ENCODE data around the gene RNPEPL1.
"Not testable (repeated sequence)": the region's sequence is repeated elsewhere in the genome, so short reads cannot be mapped to it uniquely, and the experiment has no call there.

Gene RNPEPL1

GRCh38 chr2:240616860-240617666, 48.8 kb downstream of the RNPEPL1 start:
- not testable (repeated sequence) for H2BK5ac ChIP-seq (ENCODE audit: low read depth, low read length, poor library complexity); H3K36me3 ChIP-seq (ENCODE audit: control insufficient read depth in 1 of 2, insufficient read depth in 2 of 2, low read length in 2 of 2); DNase-seq; H3K4me3 ChIP-seq (ENCODE audit: low read depth, low read length); H3K27ac ChIP-seq (ENCODE audit: low read depth, low read length); H3K18ac ChIP-seq (ENCODE audit: low read length); H4K91ac ChIP-seq (ENCODE audit: low read depth, low read length); H2AFZ ChIP-seq (ENCODE audit: insufficient read depth, low read length, poor library complexity); H3K4me2 ChIP-seq (ENCODE audit: low read length); H3K23ac ChIP-seq (ENCODE audit: low read length); H3K14ac ChIP-seq (ENCODE audit: low read length); H3K9ac ChIP-seq (ENCODE audit: low read length); H2BK120ac ChIP-seq (ENCODE audit: insufficient read depth, low read length, poor library complexity); H3K4me1 ChIP-seq (ENCODE audit: control insufficient read depth in 1 of 2, insufficient read depth in 2 of 2, low read length in 2 of 2); H4K8ac ChIP-seq (ENCODE audit: low read depth, low read length); H3K79me1 ChIP-seq (ENCODE audit: low read length); H3K27me3 ChIP-seq (ENCODE audit: insufficient read depth, low read length); H3K4ac ChIP-seq (ENCODE audit: low read depth, low read length); H4K12ac ChIP-seq (ENCODE audit: low read depth, low read length); H2AK5ac ChIP-seq (ENCODE audit: low read length); H3K79me2 ChIP-seq (ENCODE audit: control insufficient read depth, insufficient read depth, low read length, poor library complexity); H2BK12ac ChIP-seq (ENCODE audit: low read length)
- no CpG with 5 or more reads among the region's 5 CpGs for WGBS (ENCODE audit: extremely low coverage, insufficient coverage, insufficient read length)
- peaks cover 21% of the 10 kb centered on the region for H3K9me3 ChIP-seq (ENCODE audit: insufficient read depth, low read depth, low read length)

GRCh38 chr2:240618776-240619175, 50.5 kb downstream of the RNPEPL1 start:
- no CpG with 5 or more reads among the region's 6 CpGs for WGBS (ENCODE audit: extremely low coverage, insufficient coverage, insufficient read length)
- Histone ChIP-seq H3K4me2 (ENCODE audit: low read length) (no peak overlapping the region), H3K27ac (ENCODE audit: low read depth, low read length) (no peak overlapping the region), H3K18ac (ENCODE audit: low read length) (no peak overlapping the region), H3K14ac (ENCODE audit: low read length) (no peak overlapping the region), H3K79me1 (ENCODE audit: low read length) (no peaks in the 10 kb centered on the region), H3K4me1 (ENCODE audit: control insufficient read depth in 1 of 2, insufficient read depth in 2 of 2, low read length in 2 of 2) (no peaks in the 10 kb centered on the region), H3K9me3 (ENCODE audit: insufficient read depth, low read depth, low read length) (peaks cover 15% of the 10 kb centered on the region), H2AK5ac (ENCODE audit: low read length) (no peak overlapping the region), H3K9ac (ENCODE audit: low read length) (no peak overlapping the region), H3K4ac (ENCODE audit: low read depth, low read length) (no peak overlapping the region), H2BK120ac (ENCODE audit: insufficient read depth, low read length, poor library complexity) (no peak overlapping the region), H4K12ac (ENCODE audit: low read depth, low read length) (no peak overlapping the region), H2BK12ac (ENCODE audit: low read length) (no peak overlapping the region), H3K4me3 (ENCODE audit: low read depth, low read length) (no peak overlapping the region), H3K23ac (ENCODE audit: low read length) (no peak overlapping the region), H4K8ac (ENCODE audit: low read depth, low read length) (no peak overlapping the region), H4K91ac (ENCODE audit: low read depth, low read length) (no peak overlapping the region), H3K36me3 (ENCODE audit: control insufficient read depth in 1 of 2, insufficient read depth in 2 of 2, low read length in 2 of 2) (no peaks in the 10 kb centered on the region), H2BK5ac (ENCODE audit: low read depth, low read length, poor library complexity) (no peak overlapping the region), H2AFZ (ENCODE audit: insufficient read depth, low read length, poor library complexity) (no peak overlapping the region), H3K27me3 (ENCODE audit: insufficient read depth, low read length) (no peaks in the 10 kb centered on the region), H3K79me2 (ENCODE audit: control insufficient read depth, insufficient read depth, low read length, poor library complexity) (no peaks in the 10 kb centered on the region)
- DNase-seq: no peak

GRCh38 chr2:240619506-240620148, 51.3 kb downstream of the RNPEPL1 start:
- H3K27me3 ChIP-seq (ENCODE audit: insufficient read depth, low read length): no peaks in the 10 kb centered on the region
- DNase-seq: no peak
- H4K91ac ChIP-seq (ENCODE audit: low read depth, low read length): no peak overlapping the region
- H3K4me1 ChIP-seq (ENCODE audit: control insufficient read depth in 1 of 2, insufficient read depth in 2 of 2, low read length in 2 of 2): no peaks in the 10 kb centered on the region
- no peaks in the 10 kb centered on the region for H3K79me1 ChIP-seq (ENCODE audit: low read length)
- no peak overlapping the region for H3K4me2 ChIP-seq (ENCODE audit: low read length)
- no peak overlapping the region for H4K8ac ChIP-seq (ENCODE audit: low read depth, low read length)
- no peak overlapping the region for H2BK12ac ChIP-seq (ENCODE audit: low read length)
- H2AFZ ChIP-seq (ENCODE audit: insufficient read depth, low read length, poor library complexity): no peak overlapping the region
- no peak overlapping the region for H3K14ac ChIP-seq (ENCODE audit: low read length)
- no peak overlapping the region for H3K23ac ChIP-seq (ENCODE audit: low read length)
- H2BK120ac ChIP-seq (ENCODE audit: insufficient read depth, low read length, poor library complexity): no peak overlapping the region
- no peak overlapping the region for H3K18ac ChIP-seq (ENCODE audit: low read length)
- H3K36me3 ChIP-seq (ENCODE audit: control insufficient read depth in 1 of 2, insufficient read depth in 2 of 2, low read length in 2 of 2): no peaks in the 10 kb centered on the region
- no peak overlapping the region for H4K12ac ChIP-seq (ENCODE audit: low read depth, low read length)
- no peak overlapping the region for H2BK5ac ChIP-seq (ENCODE audit: low read depth, low read length, poor library complexity)
- no peak overlapping the region for H3K4me3 ChIP-seq (ENCODE audit: low read depth, low read length)
- H3K27ac ChIP-seq (ENCODE audit: low read depth, low read length): no peak overlapping the region
- peaks cover 14% of the 10 kb centered on the region for H3K9me3 ChIP-seq (ENCODE audit: insufficient read depth, low read depth, low read length)
- WGBS (ENCODE audit: extremely low coverage, insufficient coverage, insufficient read length): no CpG with 5 or more reads among the region's 19 CpGs
- H3K79me2 ChIP-seq (ENCODE audit: control insufficient read depth, insufficient read depth, low read length, poor library complexity): no peaks in the 10 kb centered on the region
- H2AK5ac ChIP-seq (ENCODE audit: low read length): no peak overlapping the region
- H3K9ac ChIP-seq (ENCODE audit: low read length): no peak overlapping the region
- no peak overlapping the region for H3K4ac ChIP-seq (ENCODE audit: low read depth, low read length)

- Histone ChIP-seq H4K12ac (ENCODE audit: low read depth, low read length) (no peak overlapping the region), H3K9me3 (ENCODE audit: insufficient read depth, low read depth, low read length) (peaks cover 13% of the 10 kb centered on the region), H3K14ac (ENCODE audit: low read length) (no peak overlapping the region), H3K18ac (ENCODE audit: low read length) (no peak overlapping the region), H3K36me3 (ENCODE audit: control insufficient read depth in 1 of 2, insufficient read depth in 2 of 2, low read length in 2 of 2) (no peaks in the 10 kb centered on the region), H2BK12ac (ENCODE audit: low read length) (no peak overlapping the region), H3K4ac (ENCODE audit: low read depth, low read length) (no peak overlapping the region), H3K4me1 (ENCODE audit: control insufficient read depth in 1 of 2, insufficient read depth in 2 of 2, low read length in 2 of 2) (no peaks in the 10 kb centered on the region), H2BK5ac (ENCODE audit: low read depth, low read length, poor library complexity) (no peak overlapping the region), H2AK5ac (ENCODE audit: low read length) (no peak overlapping the region), H3K27me3 (ENCODE audit: insufficient read depth, low read length) (no peaks in the 10 kb centered on the region), H4K8ac (ENCODE audit: low read depth, low read length) (no peak overlapping the region), H3K9ac (ENCODE audit: low read length) (no peak overlapping the region), H3K79me1 (ENCODE audit: low read length) (no peaks in the 10 kb centered on the region), H2AFZ (ENCODE audit: insufficient read depth, low read length, poor library complexity) (no peak overlapping the region), H3K4me3 (ENCODE audit: low read depth, low read length) (no peak overlapping the region), H3K23ac (ENCODE audit: low read length) (no peak overlapping the region), H4K91ac (ENCODE audit: low read depth, low read length) (no peak overlapping the region), H3K4me2 (ENCODE audit: low read length) (no peak overlapping the region), H2BK120ac (ENCODE audit: insufficient read depth, low read length, poor library complexity) (no peak overlapping the region), H3K79me2 (ENCODE audit: control insufficient read depth, insufficient read depth, low read length, poor library complexity) (no peaks in the 10 kb centered on the region), H3K27ac (ENCODE audit: low read depth, low read length) (no peak overlapping the region)
- WGBS (ENCODE audit: extremely low coverage, insufficient coverage, insufficient read length): no CpG with 5 or more reads among the region's 13 CpGs
- no peak for DNase-seq
Observed at GRCh38 chr2:240620149-240620731, 52.0 kb downstream of the RNPEPL1 start.
